KMS-11 (cell line): ENCODE data around the gene SAT2.

ENCODE experiments used
- H2AFZ ChIP-seq: fragments of 200-600 bp; sonication (generic); 2 replicates; pipeline ENCODE4 v1.6.1; 2016; ENCODE audit warnings: antibody characterized with exemption, mixed run types, low read depth
- H3K27ac ChIP-seq: fragments of 200-600 bp; sonication (generic); 2 replicates; pipeline ENCODE4 v1.6.1; 2016; ENCODE audit warnings: mild to moderate bottlenecking, mixed run types
- H3K27me3 ChIP-seq: fragments of 200-600 bp; sonication (generic); 2 replicates; pipeline ENCODE4 v1.6.1; 2017; ENCODE audit warnings: mild to moderate bottlenecking, low read depth, mixed run types, moderate library complexity; ENCODE audit not compliant: insufficient read depth
- H3K36me3 ChIP-seq: fragments of 200-600 bp; sonication (generic); 2 replicates; pipeline ENCODE4 v1.6.1; 2017; ENCODE audit warnings: mild to moderate bottlenecking, mixed run types; ENCODE audit not compliant: insufficient read depth
- H3K4me1 ChIP-seq: fragments of 200-600 bp; sonication (generic); 2 replicates; pipeline ENCODE4 v1.6.1; 2016; ENCODE audit warnings: mild to moderate bottlenecking, low read depth, mixed run types; ENCODE audit not compliant: poor library complexity, severe bottlenecking
- H3K4me2 ChIP-seq: fragments of 200-600 bp; sonication (generic); 2 replicates; pipeline ENCODE4 v1.7.0; 2016; ENCODE audit warnings: mild to moderate bottlenecking, mixed run types
- H3K4me3 ChIP-seq: fragments of 200-600 bp; sonication (generic); IDR thresholded peaks from 2 replicates; pipeline ENCODE4 v1.6.1; 2017; ENCODE audit warnings: low read depth, low read length, mixed read lengths; ENCODE audit not compliant: insufficient read depth
- H3K79me2 ChIP-seq: fragments of 200-600 bp; sonication (generic); 2 replicates; pipeline ENCODE4 v1.6.1; 2016; ENCODE audit warnings: low read depth, mixed run types; ENCODE audit not compliant: insufficient read depth
- H3K9ac ChIP-seq: fragments of 200-600 bp; sonication (generic); 2 replicates; pipeline ENCODE4 v1.6.1; 2016; ENCODE audit warnings: mild to moderate bottlenecking, mixed run types
- H4K20me1 ChIP-seq: fragments of 200-600 bp; sonication (generic); 2 replicates; pipeline ENCODE4 v1.6.1; 2016; ENCODE audit warnings: mild to moderate bottlenecking, mixed run types; ENCODE audit not compliant: insufficient read depth
- CTCF ChIP-seq: fragments of 200-600 bp; sonication (generic); conservative IDR thresholded peaks from 2 replicates; pipeline ENCODE4 v1.6.1; 2017; ENCODE audit warnings: low read depth, mild to moderate bottlenecking, antibody characterized with exemption, low read length, moderate library complexity, mixed read lengths

Gene SAT2

GRCh38 chr17:7615265-7615747, 12.3 kb downstream of the SAT2 start:
- no peaks in the 10 kb centered on the region for H3K36me3 ChIP-seq
- H2AFZ ChIP-seq = peak overlapping the region; percentile 44; the same call in 1 of the 2 replicates
- H4K20me1 ChIP-seq = no peaks in the 10 kb centered on the region
- H3K27me3 ChIP-seq = no peaks in the 10 kb centered on the region
- H3K79me2 ChIP-seq = no peaks in the 10 kb centered on the region
- no peak for TF ChIP-seq CTCF
- H3K27ac ChIP-seq = no peak overlapping the region
- no peak overlapping the region for H3K4me3 ChIP-seq
- H3K4me2 ChIP-seq = no peak overlapping the region
- H3K9ac ChIP-seq = no peak overlapping the region
- no peaks in the 10 kb centered on the region for H3K4me1 ChIP-seq

GRCh38 chr17:7614425-7615264, 13.0 kb downstream of the SAT2 start, which contains the start of gene FXR2:
FXR2 (minus strand) TSS chr17:7614897; CDS start chr17:7614532, 365 bp downstream.
- Histone ChIP-seq H3K27me3 (no peaks in the 10 kb centered on the region), H3K4me1 (no peaks in the 10 kb centered on the region), H2AFZ (peak within 1 kb of the TSS; percentile 44; the same call in 1 of the 2 replicates), H3K4me3 (no peak within 1 kb of the TSS), H3K4me2 (peak within 1 kb of the TSS; percentile 36; the same call in 1 of the 2 replicates), H4K20me1 (no peaks in the 10 kb centered on the region), H3K79me2 (no peaks in the 10 kb centered on the region), H3K9ac (no peak within 1 kb of the TSS), H3K27ac (no peak within 1 kb of the TSS), H3K36me3 (no peaks in the 10 kb centered on the region)
- TF ChIP-seq CTCF = no peak; the same call in 1 of the 2 replicates

GRCh38 chr17:7613769-7614424, 13.7 kb downstream of the SAT2 start:
- Histone ChIP-seq H3K27me3 (no peaks in the 10 kb centered on the region), H3K4me2 (peak overlapping the region; percentile 36; the same call in 1 of the 2 replicates), H2AFZ (no peak overlapping the region), H4K20me1 (no peaks in the 10 kb centered on the region), H3K27ac (no peak overlapping the region), H3K4me1 (no peaks in the 10 kb centered on the region), H3K9ac (no peak overlapping the region), H3K79me2 (no peaks in the 10 kb centered on the region), H3K36me3 (no peaks in the 10 kb centered on the region), H3K4me3 (no peak overlapping the region)
- no peak for TF ChIP-seq CTCF

GRCh38 chr17:7612294-7612640, 15.4 kb downstream of the SAT2 start:
- H3K79me2 ChIP-seq = no peaks in the 10 kb centered on the region
- H2AFZ ChIP-seq = no peak overlapping the region
- TF ChIP-seq CTCF = no peak
- no peak overlapping the region for H3K4me2 ChIP-seq
- H3K4me1 ChIP-seq = no peaks in the 10 kb centered on the region
- no peak overlapping the region for H3K4me3 ChIP-seq
- H3K27me3 ChIP-seq = no peaks in the 10 kb centered on the region
- no peak overlapping the region for H3K27ac ChIP-seq
- H4K20me1 ChIP-seq = no peaks in the 10 kb centered on the region
- no peak overlapping the region for H3K9ac ChIP-seq
- H3K36me3 ChIP-seq = no peaks in the 10 kb centered on the region
